Spinal cord (tissue), 10 donors: ENCODE results near the gene ARSI. TPM values are rescaled to one million over a fixed set of nuclear protein-coding genes. Genes with fewer than 3 reads are reported as not detected.

ENCODE experiments used
- DNase-seq, 6 donors: peaks; one replicate each; pipeline versions ENCODE4 v3.0.0 to v3.0.0-alpha.2; 2013 to 2015; ENCODE audit warnings: low spot score in 6 of 6, low read depth in 4 of 6
- H3K27ac ChIP-seq: one replicate; pipeline ENCODE4 v1.5.1; 2013; ENCODE audit warnings: low read depth, low read length, control low read depth
- H3K27me3 ChIP-seq: one replicate; pipeline ENCODE4 v1.6.1; 2013; ENCODE audit warnings: low read length; ENCODE audit not compliant: control insufficient read depth, insufficient read depth
- H3K36me3 ChIP-seq: one replicate; pipeline ENCODE4 v1.6.1; 2013; ENCODE audit warnings: low read length; ENCODE audit not compliant: control insufficient read depth, insufficient read depth
- H3K4me1 ChIP-seq: one replicate; pipeline ENCODE4 v1.6.1; 2013; ENCODE audit warnings: low read length; ENCODE audit not compliant: control insufficient read depth, insufficient read depth
- H3K4me3 ChIP-seq: one replicate; pipeline ENCODE4 v1.5.1; 2013; ENCODE audit warnings: low read depth, low read length, control low read depth
- H3K9me3 ChIP-seq: one replicate; pipeline ENCODE4 v1.6.1; 2013; ENCODE audit warnings: low read length; ENCODE audit not compliant: control insufficient read depth, insufficient read depth
- WGBS: methylation state at CpG from one replicate; pipeline ENCODE4 v1.1.5; 2013; ENCODE audit warnings: missing lambda C conversion rate; ENCODE audit not compliant: insufficient coverage; 5-methylcytosine and 5-hydroxymethylcytosine counted together
- polyA plus RNA-seq, 2 donors: library from polyadenylated mRNA; unstranded; fragments of 120-200 nt; gene quantifications; one replicate each; pipeline ENCODE4 v1.2.1, GENCODE V29; 2013; ENCODE audit not compliant: insufficient read length in 2 of 2
- total RNA-seq, 2 donors: library from RNA; depleted of rRNA in 1 of 2; stranded (reverse); fragments of 120-200 nt in 1 of 2; fragments of >200 nt in 1 of 2; gene quantifications; one replicate each; pipeline versions ENCODE4 v1.2.3 to v1.2.4, GENCODE V29; 2013 to 2014
- donor health status: healthy.

The ARSI gene
- total and polyA plus RNA-seq, 4 donors, result 1.3 to 17.5 (median 5.2) TPM

- WGBS, result 48% methylated on average over 8 of the region's 11 CpGs
- no peaks in the 10 kb centered on the region for H3K27me3 ChIP-seq
- no peak overlapping the region for H3K27ac ChIP-seq
- peaks cover 17% of the 10 kb centered on the region for H3K36me3 ChIP-seq
- H3K4me1 ChIP-seq, result peaks cover 26% of the 10 kb centered on the region
- peak in 2 of 6 donors; percentile 57 to 65 for DNase-seq
- no peak overlapping the region for H3K4me3 ChIP-seq
- no peaks in the 10 kb centered on the region for H3K9me3 ChIP-seq
Measured at GRCh38 chr5:150263801-150264621, 38.7 kb downstream of the ARSI start.

GRCh38 chr5:150263375-150263775 lies 39.3 kb downstream of the ARSI start:
- no peaks in the 10 kb centered on the region for H3K9me3 ChIP-seq
- H3K27me3 ChIP-seq, result no peaks in the 10 kb centered on the region
- H3K27ac ChIP-seq, result no peak overlapping the region
- DNase-seq, result no peak
- 85% methylated on average over 4 of the region's 5 CpGs for WGBS
- peaks cover 26% of the 10 kb centered on the region for H3K4me1 ChIP-seq
- peaks cover 17% of the 10 kb centered on the region for H3K36me3 ChIP-seq
- H3K4me3 ChIP-seq, result no peak overlapping the region

DNA sequence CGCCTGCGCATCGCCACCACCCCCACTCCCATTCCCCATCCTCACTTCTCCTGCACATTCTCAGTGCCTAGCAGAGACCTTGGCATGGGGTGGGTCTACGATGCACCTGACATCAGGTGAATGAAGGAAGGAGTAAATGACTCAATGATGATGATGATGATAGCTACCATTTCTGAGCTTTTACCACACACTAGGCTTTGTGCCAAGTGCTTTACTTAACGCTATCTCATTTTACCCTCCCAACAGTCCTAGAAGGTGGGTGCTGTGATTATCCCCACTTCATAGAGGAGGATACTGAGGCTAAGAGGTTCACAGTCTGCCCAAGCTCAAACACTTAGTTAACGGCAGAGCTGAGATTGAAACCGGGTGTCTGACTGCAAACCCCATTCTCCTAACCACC lies 40.2 kb downstream of the ARSI start:
- no peak for DNase-seq
- no peaks in the 10 kb centered on the region for H3K27me3 ChIP-seq
- peaks cover 34% of the 10 kb centered on the region for H3K4me1 ChIP-seq
- no peak overlapping the region for H3K4me3 ChIP-seq
- WGBS, result 80% methylated on average over 1 of the region's 7 CpGs
- no peak overlapping the region for H3K27ac ChIP-seq
- peaks cover 17% of the 10 kb centered on the region for H3K36me3 ChIP-seq
- H3K9me3 ChIP-seq, result no peaks in the 10 kb centered on the region

DNA sequence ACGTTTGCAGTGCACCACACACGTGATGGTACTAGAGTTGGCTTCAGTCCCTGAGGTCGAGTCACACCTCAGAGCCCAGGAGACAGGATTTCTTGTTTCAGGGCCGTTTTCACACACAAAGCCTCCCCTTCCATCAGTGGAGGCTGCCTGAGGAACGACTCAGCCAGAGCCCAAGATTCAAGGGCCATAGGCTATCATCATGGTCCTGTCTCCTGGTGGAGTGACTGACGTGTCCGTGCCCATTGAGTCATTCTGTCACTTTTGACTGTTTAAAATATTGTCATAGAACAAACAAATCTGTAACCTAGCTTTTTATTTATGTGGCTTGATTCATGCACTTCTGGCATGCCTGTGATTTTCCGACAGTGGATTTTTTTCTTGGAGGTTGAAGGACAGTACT lies 41.5 kb downstream of the ARSI start:
- WGBS, result 71% methylated on average over 4 of the region's 8 CpGs
- H3K9me3 ChIP-seq, result no peaks in the 10 kb centered on the region
- no peak for DNase-seq

GRCh38 chr5:150258130-150258529 lies 44.6 kb downstream of the ARSI start:
- Histone ChIP-seq H3K4me1 (peaks cover 29% of the 10 kb centered on the region), H3K27me3 (no peaks in the 10 kb centered on the region), H3K27ac (no peak overlapping the region), H3K4me3 (no peak overlapping the region), H3K9me3 (no peaks in the 10 kb centered on the region), H3K36me3 (peaks cover 11% of the 10 kb centered on the region)
- DNase-seq, result peak in 2 of 6 donors; percentile 28 to 75
- WGBS, result 43% methylated on average over 5 of the region's 6 CpGs

More for the DNA sequence above, 41.5 kb downstream of the ARSI start:
- Histone ChIP-seq H3K4me3 (no peak overlapping the region), H3K4me1 (peaks cover 29% of the 10 kb centered on the region), H3K27ac (no peak overlapping the region), H3K36me3 (peaks cover 20% of the 10 kb centered on the region), H3K27me3 (no peaks in the 10 kb centered on the region)

DNA sequence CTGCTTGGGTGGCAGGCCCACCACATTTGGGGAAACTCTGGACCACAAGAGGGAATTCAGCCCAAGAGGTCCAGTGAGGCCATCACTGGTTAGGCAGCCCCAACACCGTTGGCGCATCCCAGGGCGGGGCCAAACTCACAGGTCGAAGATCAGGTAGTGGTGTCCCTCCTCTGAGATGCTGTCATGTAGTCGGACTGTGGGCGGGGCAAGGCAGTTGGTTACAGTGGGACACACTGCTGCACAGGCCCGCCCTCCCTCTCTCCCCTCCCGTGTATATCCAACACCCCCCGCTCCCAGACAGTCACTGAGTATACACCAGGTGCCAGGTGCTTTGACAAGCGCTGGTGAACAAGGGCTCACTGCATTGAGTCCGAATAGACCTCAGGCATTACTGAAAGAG lies 45.3 kb downstream of the ARSI start:
- WGBS, result 85% methylated on average over 11 of the region's 11 CpGs
- no peaks in the 10 kb centered on the region for H3K9me3 ChIP-seq
- H3K4me3 ChIP-seq, result no peak overlapping the region
- H3K4me1 ChIP-seq, result peaks cover 29% of the 10 kb centered on the region
- no peak overlapping the region for H3K27ac ChIP-seq
- H3K36me3 ChIP-seq, result peaks cover 13% of the 10 kb centered on the region
- DNase-seq, result no peak
- H3K27me3 ChIP-seq, result no peaks in the 10 kb centered on the region

GRCh38 chr5:150256410-150257064 lies 46.2 kb downstream of the ARSI start:
- peaks cover 29% of the 10 kb centered on the region for H3K4me1 ChIP-seq
- no peaks in the 10 kb centered on the region for H3K27me3 ChIP-seq
- no peak overlapping the region for H3K4me3 ChIP-seq
- H3K27ac ChIP-seq, result no peak overlapping the region
- peaks cover 18% of the 10 kb centered on the region for H3K36me3 ChIP-seq
- 69% methylated on average over 11 of the region's 12 CpGs for WGBS
- DNase-seq, result no peak
- H3K9me3 ChIP-seq, result no peaks in the 10 kb centered on the region

DNA sequence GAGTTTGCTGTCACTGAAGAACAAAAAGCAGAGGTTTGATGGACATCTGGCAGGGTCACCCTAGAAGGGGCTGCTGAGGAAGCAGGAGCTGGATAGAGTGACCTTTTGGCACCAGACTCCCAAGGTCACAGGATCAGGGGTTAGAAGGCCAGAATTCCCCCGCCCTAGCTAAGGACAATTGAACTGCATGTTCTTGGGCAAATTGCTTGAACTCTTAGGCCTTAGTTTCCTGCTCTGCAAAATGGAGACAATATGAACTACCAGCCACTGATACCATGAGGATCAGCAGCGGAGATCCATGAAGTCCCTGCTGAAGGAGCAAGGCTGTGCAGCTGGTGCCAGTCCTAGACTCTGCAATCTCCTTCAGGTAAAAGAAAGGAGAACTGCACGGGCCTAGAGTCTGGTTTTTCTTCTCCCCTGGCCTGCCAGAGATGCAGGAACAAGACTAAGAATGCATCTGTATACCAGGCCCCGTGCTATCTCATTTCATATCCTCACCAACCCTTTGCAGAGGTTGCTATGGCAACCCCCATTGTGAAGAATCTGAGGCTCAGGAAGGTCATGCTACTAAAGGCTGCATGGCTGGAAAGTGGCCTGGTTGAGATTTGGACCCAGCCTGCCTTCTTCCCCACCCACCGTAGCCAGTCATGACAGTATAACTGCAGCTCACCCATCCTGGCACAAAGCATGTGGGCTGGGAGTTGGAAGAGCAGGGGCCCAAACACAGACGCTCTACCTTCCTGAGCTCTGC lies 46.9 kb downstream of the ARSI start:
- Histone ChIP-seq H3K36me3 (peaks cover 21% of the 10 kb centered on the region), H3K4me3 (no peak overlapping the region), H3K9me3 (no peaks in the 10 kb centered on the region), H3K27ac (no peak overlapping the region), H3K27me3 (no peaks in the 10 kb centered on the region), H3K4me1 (peaks cover 29% of the 10 kb centered on the region)
- WGBS, result 76% methylated on average over 4 of the region's 6 CpGs
- DNase-seq, result peak in 2 of 6 donors; percentile 66 to 92

DNA sequence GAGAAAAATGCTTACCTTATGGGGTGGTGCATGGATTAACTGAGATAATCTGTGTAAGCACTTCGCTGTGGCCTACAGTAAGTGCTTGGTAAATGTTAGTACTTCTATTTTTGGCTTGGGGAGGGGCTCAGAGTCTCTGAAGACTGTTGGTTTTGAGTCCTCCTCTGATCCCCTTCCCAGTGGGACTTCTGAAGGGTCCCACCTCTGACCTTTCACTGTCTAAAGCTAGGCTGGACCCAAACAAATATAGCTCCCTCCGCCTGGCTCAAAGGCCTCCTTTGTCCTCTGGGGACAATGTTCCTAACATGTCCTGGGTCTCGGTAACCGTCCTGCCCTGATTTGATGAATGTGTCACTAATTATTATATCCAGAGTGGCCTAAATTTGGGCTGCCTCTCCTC lies 47.9 kb downstream of the ARSI start:
- WGBS, result 100% methylated on average over 1 of the region's 4 CpGs
- Histone ChIP-seq H3K36me3 (peaks cover 32% of the 10 kb centered on the region), H3K27me3 (no peaks in the 10 kb centered on the region), H3K4me1 (peaks cover 29% of the 10 kb centered on the region), H3K27ac (no peak overlapping the region), H3K4me3 (no peak overlapping the region), H3K9me3 (no peaks in the 10 kb centered on the region)
- no peak for DNase-seq
